Measurements from ENCODE around the gene ITSN1.

DNA sequence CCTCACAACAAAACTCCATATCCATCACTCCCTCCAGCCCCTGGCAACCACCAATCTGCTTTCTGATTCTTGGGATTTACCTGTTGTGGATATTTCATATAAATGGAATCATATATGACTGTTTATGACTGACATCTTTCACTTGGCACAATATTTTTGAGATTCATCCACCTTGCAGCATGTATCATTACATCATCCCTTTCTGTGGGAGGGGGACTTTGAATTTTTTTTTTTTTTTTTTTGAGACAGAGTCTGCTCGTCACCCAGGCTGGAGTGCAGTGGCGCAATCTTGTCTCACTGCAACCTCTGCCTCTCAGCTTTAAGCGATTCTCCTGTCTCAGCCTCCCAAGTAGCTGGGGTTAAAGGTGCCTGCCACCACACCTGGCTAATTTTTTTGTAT, 128.2 kb downstream of the ITSN1 start:
- TF ChIP-seq, protein P1, sequence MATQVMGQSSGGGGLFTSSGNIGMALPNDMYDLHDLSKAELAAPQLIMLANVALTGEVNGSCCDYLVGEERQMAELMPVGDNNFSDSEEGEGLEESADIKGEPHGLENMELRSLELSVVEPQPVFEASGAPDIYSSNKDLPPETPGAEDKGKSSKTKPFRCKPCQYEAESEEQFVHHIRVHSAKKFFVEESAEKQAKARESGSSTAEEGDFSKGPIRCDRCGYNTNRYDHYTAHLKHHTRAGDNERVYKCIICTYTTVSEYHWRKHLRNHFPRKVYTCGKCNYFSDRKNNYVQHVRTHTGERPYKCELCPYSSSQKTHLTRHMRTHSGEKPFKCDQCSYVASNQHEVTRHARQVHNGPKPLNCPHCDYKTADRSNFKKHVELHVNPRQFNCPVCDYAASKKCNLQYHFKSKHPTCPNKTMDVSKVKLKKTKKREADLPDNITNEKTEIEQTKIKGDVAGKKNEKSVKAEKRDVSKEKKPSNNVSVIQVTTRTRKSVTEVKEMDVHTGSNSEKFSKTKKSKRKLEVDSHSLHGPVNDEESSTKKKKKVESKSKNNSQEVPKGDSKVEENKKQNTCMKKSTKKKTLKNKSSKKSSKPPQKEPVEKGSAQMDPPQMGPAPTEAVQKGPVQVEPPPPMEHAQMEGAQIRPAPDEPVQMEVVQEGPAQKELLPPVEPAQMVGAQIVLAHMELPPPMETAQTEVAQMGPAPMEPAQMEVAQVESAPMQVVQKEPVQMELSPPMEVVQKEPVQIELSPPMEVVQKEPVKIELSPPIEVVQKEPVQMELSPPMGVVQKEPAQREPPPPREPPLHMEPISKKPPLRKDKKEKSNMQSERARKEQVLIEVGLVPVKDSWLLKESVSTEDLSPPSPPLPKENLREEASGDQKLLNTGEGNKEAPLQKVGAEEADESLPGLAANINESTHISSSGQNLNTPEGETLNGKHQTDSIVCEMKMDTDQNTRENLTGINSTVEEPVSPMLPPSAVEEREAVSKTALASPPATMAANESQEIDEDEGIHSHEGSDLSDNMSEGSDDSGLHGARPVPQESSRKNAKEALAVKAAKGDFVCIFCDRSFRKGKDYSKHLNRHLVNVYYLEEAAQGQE (IDR thresholded peaks at IDR 0.05; ENCODE audit: insufficient read depth in 1 of 2, low read depth in 2 of 2, low read length in 2 of 2), result no peak
- TF ChIP-seq SIN3A (IDR thresholded peaks at IDR 0.05; ENCODE audit: borderline replicate concordance, insufficient read depth, low read length) (no peak), POLR2AphosphoS5 (IDR thresholded peaks at IDR 0.05; ENCODE audit: low read depth, low read length) (no peak), TAF1 (IDR thresholded peaks at IDR 0.05; ENCODE audit: borderline replicate concordance, insufficient read depth, low read length) (no peak), FOXP2 (optimal IDR thresholded peaks at IDR 0.05; ENCODE audit: borderline replicate concordance, extremely low read depth, extremely low read length, insufficient read depth) (no peak)

All from PFSK-1 (cell line).